Fibroblast of skin of scalp (primary cell): ENCODE results near the gene SMIM20. TPM values are rescaled to one million over a fixed set of nuclear protein-coding genes. Genes with fewer than 3 reads are reported as not detected.
A peak's percentile ranks its signal among the peaks of the same experiment; 100 is the strongest.
"Not testable (repeated sequence)": the region's sequence is repeated elsewhere in the genome, so short reads cannot be mapped to it uniquely, and the experiment has no call there.

Experiments
- DNase-seq: peaks from one replicate; pipeline ENCODE4 v3.0.0-alpha.2; 2013
- polyA plus RNA-seq, 2 experiments: library from polyadenylated mRNA; unstranded; fragments of 120-200 nt; gene quantifications; one replicate each; pipeline ENCODE4 v1.2.1, GENCODE V29; 2013; ENCODE audit not compliant: insufficient read length in 2 of 2

Gene SMIM20
- 32.2 TPM for polyA plus RNA-seq (2013, experiment 1 of 2; ENCODE audit: insufficient read length)
- polyA plus RNA-seq (2013, experiment 2 of 2; ENCODE audit: insufficient read length): 32.7 TPM

GRCh38 chr4:25913851-25914669 is at the start of gene SMIM20:
Gene SMIM20, plus strand, starts transcription at chr4:25914220. Its CDS starts 94 bp downstream, at chr4:25914314.
- DNase-seq: peak; percentile 91

GRCh38 chr4:25865586-25865985 is 48.4 kb upstream of the SMIM20 start:
- no peak for DNase-seq

GRCh38 chr4:25866401-25866800 is 47.6 kb upstream of the SMIM20 start:
- not testable (repeated sequence) for DNase-seq

DNA sequence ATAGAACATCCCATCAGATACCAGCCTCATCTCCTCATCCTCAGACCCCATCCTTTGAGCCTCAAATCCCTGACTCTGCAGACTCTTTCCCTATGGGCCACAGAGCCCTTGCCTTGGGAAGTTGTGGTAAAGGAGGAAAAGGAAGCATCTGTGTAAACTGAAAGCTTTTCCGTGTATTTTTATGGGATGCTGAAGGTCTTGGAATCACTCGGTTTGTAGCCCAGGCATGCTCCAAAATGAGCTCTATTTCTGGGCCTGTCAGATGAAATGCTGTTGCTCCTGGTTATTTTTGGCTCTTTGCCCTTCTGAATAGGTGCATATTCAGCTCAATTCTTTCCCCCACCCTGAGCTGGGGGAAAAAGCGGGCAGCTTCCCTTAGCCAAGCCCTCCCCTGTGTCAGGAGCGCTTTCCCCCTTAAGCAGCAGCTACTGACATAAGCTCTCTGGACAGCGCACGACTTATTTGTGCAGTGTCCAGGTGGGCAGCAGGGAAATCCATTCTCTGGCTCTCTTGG is 46.2 kb upstream of the SMIM20 start:
- DNase-seq: no peak

GRCh38 chr4:25870081-25870480 is 43.9 kb upstream of the SMIM20 start:
- no peak for DNase-seq

DNA sequence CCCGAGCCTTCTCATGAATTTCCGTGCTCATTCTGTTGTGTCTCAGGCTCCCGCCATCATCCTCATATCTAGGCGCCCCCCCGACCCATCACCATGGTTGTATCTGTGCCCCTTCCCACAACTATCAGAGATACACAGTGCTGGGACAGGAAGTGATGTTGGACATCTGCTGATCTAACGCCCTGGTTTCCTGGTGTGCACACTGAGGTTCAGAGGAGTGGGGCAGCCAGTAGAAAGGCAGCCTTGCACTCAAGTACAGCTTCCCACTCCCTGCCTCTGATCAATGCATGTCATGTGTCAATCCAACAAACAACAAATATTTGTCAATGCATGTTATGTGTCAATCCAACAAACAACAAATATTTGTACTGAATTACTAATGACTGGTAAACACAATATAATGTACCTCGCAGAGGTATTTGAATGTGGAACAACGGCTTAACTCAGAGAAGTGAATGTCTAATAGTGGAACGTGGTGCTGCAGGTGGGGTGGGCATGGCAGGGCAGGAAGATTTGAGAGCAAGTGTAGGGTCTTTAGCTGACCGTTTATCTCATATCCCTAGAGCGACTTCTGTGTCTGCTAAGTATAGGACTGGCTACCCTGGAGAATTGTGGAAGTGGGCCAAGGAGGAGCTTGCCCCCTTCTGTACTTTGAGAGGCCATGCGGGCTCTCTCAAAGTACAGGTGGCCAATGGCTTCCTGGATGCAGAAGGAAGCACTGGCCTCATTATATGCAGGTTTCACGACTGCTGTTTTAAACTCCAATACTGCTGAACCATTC is 41.0 kb upstream of the SMIM20 start:
- no peak for DNase-seq

- no peak for DNase-seq
These were observed 40.3 kb upstream of the SMIM20 start for GRCh38 chr4:25873632-25874129.

- no peak for DNase-seq
These were observed 39.4 kb upstream of the SMIM20 start for GRCh38 chr4:25874655-25875054.

DNA sequence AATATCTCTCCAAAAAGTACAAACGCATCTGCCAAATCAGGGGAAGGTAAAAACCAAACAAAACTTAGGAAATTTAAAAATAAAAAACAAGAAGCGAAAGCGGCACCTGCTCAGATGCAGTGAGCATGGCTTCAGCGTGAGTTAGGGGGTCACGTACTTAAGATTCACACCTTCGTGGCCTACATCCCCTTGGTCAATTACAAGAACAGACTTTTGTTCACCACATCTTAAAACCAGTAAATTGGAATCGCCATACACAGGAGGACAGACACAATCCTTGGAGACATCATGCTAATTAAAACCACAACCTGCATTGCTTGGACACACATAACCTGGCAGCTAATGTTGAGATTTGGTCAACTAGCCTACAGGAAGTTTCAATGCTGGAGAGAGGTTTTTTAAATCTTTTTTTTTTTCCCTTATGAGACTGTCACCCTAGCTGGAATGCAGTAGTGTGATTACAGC is 38.7 kb upstream of the SMIM20 start:
- no peak for DNase-seq

GRCh38 chr4:25878676-25879075 is 35.3 kb upstream of the SMIM20 start:
- no peak for DNase-seq

- no peak for DNase-seq
These were observed 34.9 kb upstream of the SMIM20 start for GRCh38 chr4:25879091-25879584.

GRCh38 chr4:25879587-25879986 is 34.4 kb upstream of the SMIM20 start:
- no peak for DNase-seq

GRCh38 chr4:25879991-25880651 is 33.9 kb upstream of the SMIM20 start:
- DNase-seq: peak; percentile 67

GRCh38 chr4:25881193-25881592 is 32.8 kb upstream of the SMIM20 start:
- DNase-seq: no peak

DNA sequence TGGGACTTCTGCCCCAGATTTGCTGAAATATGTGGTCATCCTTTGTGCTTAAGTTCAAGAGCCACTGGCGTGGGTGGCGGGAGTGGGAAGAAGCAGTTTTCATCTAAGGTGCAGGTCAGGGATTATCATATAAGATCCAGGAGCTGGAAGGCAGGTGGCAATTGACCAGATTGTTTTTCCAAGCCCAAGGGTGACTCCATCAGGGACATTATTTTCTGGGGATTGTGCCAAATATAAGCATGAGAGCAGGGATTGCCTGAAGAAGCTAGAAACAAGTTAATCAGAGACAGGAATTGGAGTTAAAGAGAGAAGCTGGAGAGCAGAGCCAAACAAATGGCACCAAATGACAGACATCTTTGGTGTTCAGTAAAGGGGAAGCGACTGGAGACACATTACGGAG is 31.8 kb upstream of the SMIM20 start:
- DNase-seq: no peak

DNA sequence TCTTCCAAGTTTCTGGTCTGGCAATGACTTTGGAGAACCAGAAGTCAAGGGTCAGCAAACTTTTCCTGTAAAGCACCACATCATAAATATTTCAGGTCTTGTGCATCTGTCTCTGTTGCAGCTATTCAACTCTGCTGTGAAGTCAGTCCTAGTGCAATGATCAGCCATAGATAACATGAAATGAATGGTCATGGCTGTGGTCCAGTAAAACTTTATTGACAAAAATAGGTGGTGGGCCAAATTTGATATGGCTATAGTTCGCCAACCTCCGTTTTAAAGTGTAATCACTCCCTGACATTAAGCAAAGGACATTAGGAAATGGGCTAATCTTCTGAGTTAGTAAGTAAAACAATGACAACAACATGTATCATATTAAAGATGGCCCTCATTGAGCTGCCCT is 30.5 kb upstream of the SMIM20 start:
- DNase-seq: no peak

DNA sequence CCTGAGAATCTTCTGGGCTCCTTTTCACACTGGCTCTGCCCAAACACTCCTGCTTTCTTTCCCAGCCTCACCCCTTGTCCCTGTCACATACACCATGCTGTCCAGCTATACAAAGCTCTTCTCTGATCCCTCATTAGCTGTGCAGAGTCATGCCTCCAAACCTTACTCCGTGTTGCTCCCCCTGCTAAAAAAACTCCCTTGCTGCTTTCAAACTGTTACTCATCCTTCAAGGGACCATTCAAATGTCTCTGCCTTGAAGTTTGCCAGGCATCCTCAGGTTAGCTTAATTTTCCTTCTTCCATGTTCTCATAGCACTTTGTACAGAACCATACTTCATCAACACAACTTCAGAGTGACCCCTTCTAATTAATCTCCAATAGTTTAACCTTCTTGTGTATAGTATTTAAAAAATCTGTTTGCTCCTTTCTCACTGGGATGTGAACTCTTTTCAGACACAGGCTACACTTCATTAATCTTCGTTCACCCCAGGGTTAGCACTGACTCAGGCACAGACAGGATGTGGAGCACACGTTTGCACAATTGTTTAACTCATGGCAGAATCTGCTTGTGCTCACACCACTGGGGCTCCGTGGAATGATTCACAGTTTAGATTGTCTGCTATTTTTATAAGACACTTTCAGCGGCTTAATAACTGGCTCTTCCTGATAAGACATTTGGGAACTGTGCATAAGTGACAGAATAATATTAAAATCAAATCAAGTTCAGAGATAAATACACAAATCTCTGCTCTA is 29.8 kb upstream of the SMIM20 start:
- DNase-seq: peak; percentile 61

DNA sequence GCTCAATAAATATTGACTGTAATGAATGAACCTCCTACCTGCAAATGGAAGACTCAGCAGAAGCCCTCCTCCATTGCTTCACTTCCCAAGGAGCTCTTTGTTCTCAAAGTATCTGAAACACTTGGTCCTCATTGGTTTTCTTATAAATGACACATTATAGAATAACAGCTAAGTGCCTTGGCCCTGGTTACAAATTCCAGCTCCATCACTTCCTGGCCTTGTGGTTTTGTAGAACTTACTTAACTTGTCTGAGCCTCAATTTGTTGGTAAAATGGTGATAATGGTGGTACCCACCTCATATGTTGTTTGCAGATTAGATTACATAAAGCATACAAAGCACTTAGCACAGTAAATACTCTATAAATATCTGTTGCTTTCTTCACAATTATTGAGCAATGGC is 25.2 kb upstream of the SMIM20 start:
- peak; percentile 15 for DNase-seq

GRCh38 chr4:25889589-25890503 is 24.2 kb upstream of the SMIM20 start:
- DNase-seq: no peak
